SU-DHL-6 (cell line): ENCODE measurements around the gene DIP2C.

Source experiments
- CTCF ChIP-seq: fragments of 200-600 bp; sonication (generic); IDR thresholded peaks from one replicate; pipeline ENCODE4 v1.5.1; 2017; ENCODE audit warnings: antibody characterized with exemption, mild to moderate bottlenecking, low read length, moderate library complexity; ENCODE audit not compliant: insufficient read depth, poor library complexity, severe bottlenecking
- EZH2phosphoT487 ChIP-seq: fragments of 200-600 bp; sonication (generic), shearing (Covaris generic); conservative IDR thresholded peaks from 2 replicates; pipeline ENCODE4 v1.6.1; 2018; ENCODE audit warnings: mild to moderate bottlenecking, antibody characterized with exemption, low read length, moderate library complexity, mixed read lengths

- TF ChIP-seq CTCF = no peak
- TF ChIP-seq EZH2phosphoT487 = no peak
Observed at GRCh38 chr10:675532-675931, 13.9 kb downstream of the DIP2C start.
